CD8-positive, alpha-beta memory T cell (primary cell): ENCODE measurements around the gene APBA2. TPM values are rescaled to one million over a fixed set of nuclear protein-coding genes. Genes with fewer than 3 reads are reported as not detected.

Source experiments
- CTCF ChIA-PET: fragments of 350-600 bp; sonication (Branson Sonifier 250); formaldehyde crosslinking; loops from one replicate; lab custom pipeline; 2021; ENCODE audit warnings: antibody characterized with exemption; lab: Charles Lee
- POLR2A ChIA-PET: fragments of 350-600 bp; sonication (Branson Sonifier 250); formaldehyde crosslinking; loops from one replicate; lab custom pipeline; 2021; ENCODE audit warnings: antibody characterized with exemption; lab: Charles Lee
- DNase-seq, 5 donors: peaks; one replicate each; pipeline versions ENCODE4 v3.0.0 to v3.0.0-alpha.2; 2020 to 2022; ENCODE audit warnings: mixed read lengths in 1 of 5
- H3K27ac ChIP-seq: one replicate; pipeline ENCODE4 v1.7.0; 2013; ENCODE audit warnings: low read depth, mild to moderate bottlenecking, low read length, moderate library complexity
- H3K27me3 ChIP-seq: 2 replicates; pipeline ENCODE4 v1.7.0; 2013; ENCODE audit warnings: low read length, mild to moderate bottlenecking; ENCODE audit not compliant: insufficient read depth, poor library complexity, severe bottlenecking
- H3K36me3 ChIP-seq: 2 replicates; pipeline ENCODE4 v1.7.0; 2013; ENCODE audit warnings: mild to moderate bottlenecking, low read length, moderate library complexity; ENCODE audit not compliant: insufficient read depth
- H3K4me1 ChIP-seq: 2 replicates; pipeline ENCODE4 v1.7.0; 2013; ENCODE audit warnings: mild to moderate bottlenecking, low read length, moderate library complexity; ENCODE audit not compliant: insufficient read depth
- H3K4me3 ChIP-seq: 2 replicates; pipeline ENCODE4 v1.7.0; 2013; ENCODE audit warnings: mild to moderate bottlenecking, low read length
- H3K9me3 ChIP-seq: 2 replicates; pipeline ENCODE4 v1.7.0; 2013; ENCODE audit warnings: mild to moderate bottlenecking, low read length
- H3K27ac Mint-ChIP-seq, 8 donors: one replicate each; pipeline ENCODE4 v1.8.0; 2020 to 2021; ENCODE audit warnings: mixed read lengths in 8 of 8, mild to moderate bottlenecking in 6 of 8, inconsistent platforms in 3 of 8, moderate library complexity in 3 of 8
- H3K27me3 Mint-ChIP-seq, 2 donors: one replicate each; pipeline ENCODE4 v1.8.0; 2020 to 2021; ENCODE audit warnings: mixed read lengths in 2 of 2, mild to moderate bottlenecking in 1 of 2, moderate library complexity in 1 of 2
- H3K36me3 Mint-ChIP-seq, 3 donors: one replicate each; pipeline ENCODE4 v1.8.0; 2020 to 2021; ENCODE audit warnings: mixed read lengths in 3 of 3, inconsistent platforms in 1 of 3, mild to moderate bottlenecking in 1 of 3
- H3K4me1 Mint-ChIP-seq, 3 donors: one replicate each; pipeline ENCODE4 v1.8.0; 2020 to 2021; ENCODE audit warnings: mixed read lengths in 3 of 3, inconsistent platforms in 1 of 3, mild to moderate bottlenecking in 1 of 3
- H3K4me3 Mint-ChIP-seq, 7 donors: one replicate each; pipeline ENCODE4 v1.8.0; 2020 to 2021; ENCODE audit warnings: mixed read lengths in 7 of 7, mild to moderate bottlenecking in 6 of 7, moderate library complexity in 4 of 7, inconsistent platforms in 2 of 7
- H3K9me3 Mint-ChIP-seq, 5 donors: one replicate each; pipeline ENCODE4 v1.8.0; 2020 to 2022; ENCODE audit warnings: mixed read lengths in 5 of 5, mild to moderate bottlenecking in 3 of 5, moderate library complexity in 2 of 5, inconsistent platforms in 1 of 5
- polyA plus RNA-seq: library from polyadenylated mRNA; unstranded; fragments of 300-500 nt; fragmentation: Illumina TruSeq; gene quantifications from one replicate; pipeline ENCODE4 v1.2.3, GENCODE V29; 2021
- total RNA-seq, 2 experiments: library from RNA; stranded (reverse); gene quantifications; one replicate each; pipeline ENCODE4 v1.2.3, GENCODE V29; 2021

APBA2 gene
- total and polyA plus RNA-seq, 3 experiments from 2014 or later: 15.7 to 38.8 (median 18.0) TPM

DNA sequence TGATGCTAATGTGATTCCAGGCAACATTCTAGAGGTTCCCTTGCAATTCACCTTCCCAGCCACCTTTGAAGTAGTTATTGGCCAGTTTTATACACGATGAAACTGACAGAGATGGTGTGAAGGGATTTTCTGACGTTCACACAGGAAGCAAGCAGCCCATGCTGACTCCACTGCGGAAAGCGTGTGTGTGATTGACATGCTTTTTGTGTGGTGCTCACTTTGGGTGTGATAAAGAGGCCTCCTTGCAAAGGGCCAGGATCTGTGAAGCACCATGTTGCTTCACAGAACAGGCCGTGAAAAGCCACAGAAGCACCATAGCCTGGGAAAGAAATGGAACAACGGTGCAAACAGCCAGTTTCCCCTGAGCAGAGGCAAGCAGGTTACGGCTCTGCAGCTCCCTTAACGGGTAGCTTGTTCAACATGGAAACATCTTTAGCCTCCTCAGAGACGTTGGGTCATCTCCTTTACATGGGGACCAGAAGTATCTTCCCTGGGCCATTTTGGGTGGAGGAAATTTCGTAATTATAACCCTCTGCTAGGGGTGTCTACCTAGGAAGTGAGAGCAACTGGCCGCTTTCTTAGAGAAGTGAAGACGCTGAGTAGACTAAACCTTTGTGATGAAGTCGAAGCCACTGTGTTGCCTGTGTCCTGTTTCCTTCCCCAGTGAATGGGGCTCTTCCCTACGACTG lies 108.5 kb downstream of the APBA2 start:
- peak overlapping the region; percentile 59 to 91 (median 80) for H3K27ac Mint-ChIP-seq
- Histone ChIP-seq H3K27ac (no peak overlapping the region), H3K9me3 (no peaks in the 10 kb centered on the region), H3K4me1 (peaks cover 19% of the 10 kb centered on the region), H3K4me3 (no peak overlapping the region), H3K27me3 (no peaks in the 10 kb centered on the region), H3K36me3 (peaks cover 13% of the 10 kb centered on the region)
- DNase-seq: peak in 1 of 5 donors; percentile 19
- ChIA-PET POLR2A (interaction anchor here (1.2 kb wide), 1 partner anchor 118 kb away, joined by 3 read pairs; no protein-coding TSS in a partner anchor), CTCF (no interaction called here)
- H3K9me3 Mint-ChIP-seq: no peaks in the 10 kb centered on the region
- H3K4me3 Mint-ChIP-seq: peak overlapping the region in 6 of 7 donors; percentile 22 to 82 (median 58)
- no peaks in the 10 kb centered on the region for H3K27me3 Mint-ChIP-seq
- H3K4me1 Mint-ChIP-seq: peaks cover 30 to 65% (median 37%) of the 10 kb centered on the region in 3 donors
- peaks cover 0 to 36% (median 5%) of the 10 kb centered on the region in 3 donors for H3K36me3 Mint-ChIP-seq

GRCh38 chr15:28994831-28995596 lies 109.2 kb downstream of the APBA2 start:
- DNase-seq: no peak
- Histone ChIP-seq H3K4me1 (peaks cover 19% of the 10 kb centered on the region), H3K4me3 (no peak overlapping the region), H3K27ac (no peak overlapping the region), H3K9me3 (no peaks in the 10 kb centered on the region), H3K36me3 (peaks cover 13% of the 10 kb centered on the region), H3K27me3 (no peaks in the 10 kb centered on the region)
- ChIA-PET POLR2A (interaction anchor here (1.2 kb wide), 1 partner anchor 117 kb away, joined by 3 read pairs; no protein-coding TSS in a partner anchor), CTCF (no interaction called here)
- no peaks in the 10 kb centered on the region for H3K9me3 Mint-ChIP-seq
- peaks cover 0 to 39% (median 5%) of the 10 kb centered on the region in 3 donors for H3K36me3 Mint-ChIP-seq
- H3K4me3 Mint-ChIP-seq: peak overlapping the region in 5 of 7 donors; percentile 7 to 82 (median 67)
- H3K27ac Mint-ChIP-seq: peak overlapping the region; percentile 52 to 91 (median 84)
- H3K27me3 Mint-ChIP-seq: no peaks in the 10 kb centered on the region
- H3K4me1 Mint-ChIP-seq: peaks cover 30 to 61% (median 37%) of the 10 kb centered on the region in 3 donors

- POLR2A ChIA-PET: interaction anchor here (1.2 kb wide), 1 partner anchor 117 kb away, joined by 3 read pairs; no protein-coding TSS in a partner anchor
- Histone ChIP-seq H3K9me3 (no peaks in the 10 kb centered on the region), H3K36me3 (peaks cover 13% of the 10 kb centered on the region), H3K27me3 (no peaks in the 10 kb centered on the region), H3K4me1 (peaks cover 19% of the 10 kb centered on the region), H3K4me3 (no peak overlapping the region), H3K27ac (no peak overlapping the region)
- Mint-ChIP-seq H3K9me3 (no peaks in the 10 kb centered on the region), H3K36me3 (peaks cover 0 to 45% (median 5%) of the 10 kb centered on the region in 3 donors), H3K27me3 (no peaks in the 10 kb centered on the region), H3K4me1 (peaks cover 30 to 58% (median 37%) of the 10 kb centered on the region in 3 donors), H3K4me3 (peak overlapping the region in 1 of 7 donors; percentile 12), H3K27ac (peak overlapping the region in 3 of 8 donors; percentile 29 to 89 (median 47))
- no peak for DNase-seq
- CTCF ChIA-PET: no interaction called here
Measured at GRCh38 chr15:28995705-28996104, 109.9 kb downstream of the APBA2 start.

GRCh38 chr15:28996289-28996688 lies 110.5 kb downstream of the APBA2 start:
- ChIA-PET CTCF (no interaction called here), POLR2A (no interaction called here)
- Mint-ChIP-seq H3K36me3 (peaks cover 0 to 47% (median 5%) of the 10 kb centered on the region in 3 donors), H3K4me1 (peaks cover 30 to 57% (median 38%) of the 10 kb centered on the region in 3 donors), H3K27ac (peak overlapping the region in 5 of 8 donors; percentile 23 to 75 (median 67)), H3K9me3 (no peaks in the 10 kb centered on the region), H3K27me3 (no peaks in the 10 kb centered on the region), H3K4me3 (peak overlapping the region in 1 of 7 donors; percentile 36)
- no peak for DNase-seq
- H3K4me1 ChIP-seq: peaks cover 19% of the 10 kb centered on the region
- peaks cover 13% of the 10 kb centered on the region for H3K36me3 ChIP-seq
- H3K27me3 ChIP-seq: no peaks in the 10 kb centered on the region
- H3K27ac ChIP-seq: no peak overlapping the region
- no peak overlapping the region for H3K4me3 ChIP-seq
- no peaks in the 10 kb centered on the region for H3K9me3 ChIP-seq

DNA sequence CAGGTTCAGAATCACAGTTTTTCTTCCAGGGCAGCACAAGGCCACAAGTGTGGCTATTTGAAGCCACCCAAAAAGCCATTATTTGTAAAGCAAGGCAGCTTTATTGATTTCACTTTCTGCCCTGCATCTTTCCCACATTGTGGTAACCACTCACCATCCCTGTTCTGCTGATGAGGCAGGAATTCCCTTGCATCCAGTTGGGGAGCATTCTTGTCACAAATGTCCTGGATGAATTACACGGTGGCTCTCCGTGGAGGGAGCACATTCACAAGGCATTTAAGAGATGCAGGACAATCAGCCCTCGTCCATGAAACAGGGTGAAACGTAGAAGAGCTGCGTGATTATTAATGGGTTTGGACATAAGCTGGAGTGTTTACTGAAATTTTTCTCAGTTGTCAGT lies 111.2 kb downstream of the APBA2 start:
- Histone ChIP-seq H3K4me1 (peaks cover 19% of the 10 kb centered on the region), H3K9me3 (no peaks in the 10 kb centered on the region), H3K27ac (no peak overlapping the region), H3K4me3 (no peak overlapping the region), H3K27me3 (no peaks in the 10 kb centered on the region), H3K36me3 (peaks cover 13% of the 10 kb centered on the region)
- POLR2A ChIA-PET: no interaction called here
- no peak overlapping the region for H3K4me3 Mint-ChIP-seq
- CTCF ChIA-PET: no interaction called here
- peak overlapping the region in 2 of 8 donors; percentile 33 to 67 for H3K27ac Mint-ChIP-seq
- H3K27me3 Mint-ChIP-seq: no peaks in the 10 kb centered on the region
- peaks cover 32 to 60% (median 42%) of the 10 kb centered on the region in 3 donors for H3K4me1 Mint-ChIP-seq
- no peak for DNase-seq
- peaks cover 0 to 52% (median 5%) of the 10 kb centered on the region in 3 donors for H3K36me3 Mint-ChIP-seq
- H3K9me3 Mint-ChIP-seq: no peaks in the 10 kb centered on the region

- H3K27ac Mint-ChIP-seq: peak overlapping the region in 2 of 8 donors; percentile 42 to 63
- peaks cover 0 to 57% (median 5%) of the 10 kb centered on the region in 3 donors for H3K36me3 Mint-ChIP-seq
- H3K27me3 Mint-ChIP-seq: no peaks in the 10 kb centered on the region
- ChIA-PET CTCF (no interaction called here), POLR2A (no interaction called here)
- H3K27ac ChIP-seq: no peak overlapping the region
- no peaks in the 10 kb centered on the region for H3K9me3 Mint-ChIP-seq
- no peak overlapping the region for H3K4me3 ChIP-seq
- H3K4me3 Mint-ChIP-seq: no peak overlapping the region
- peaks cover 13% of the 10 kb centered on the region for H3K36me3 ChIP-seq
- H3K9me3 ChIP-seq: no peaks in the 10 kb centered on the region
- H3K27me3 ChIP-seq: no peaks in the 10 kb centered on the region
- peaks cover 19% of the 10 kb centered on the region for H3K4me1 ChIP-seq
- peaks cover 36 to 61% (median 44%) of the 10 kb centered on the region in 3 donors for H3K4me1 Mint-ChIP-seq
- no peak for DNase-seq
Measured at GRCh38 chr15:28997791-28998190, 112.0 kb downstream of the APBA2 start.

GRCh38 chr15:28998511-28998910 lies 112.7 kb downstream of the APBA2 start:
- Mint-ChIP-seq H3K4me1 (peaks cover 37 to 61% (median 44%) of the 10 kb centered on the region in 3 donors), H3K9me3 (no peaks in the 10 kb centered on the region), H3K27ac (no peak overlapping the region), H3K36me3 (peaks cover 0 to 57% (median 5%) of the 10 kb centered on the region in 3 donors), H3K27me3 (no peaks in the 10 kb centered on the region), H3K4me3 (no peak overlapping the region)
- Histone ChIP-seq H3K9me3 (no peaks in the 10 kb centered on the region), H3K4me3 (no peak overlapping the region), H3K27ac (no peak overlapping the region), H3K27me3 (no peaks in the 10 kb centered on the region), H3K4me1 (peaks cover 22% of the 10 kb centered on the region), H3K36me3 (peaks cover 13% of the 10 kb centered on the region)
- CTCF ChIA-PET: no interaction called here
- POLR2A ChIA-PET: no interaction called here
- no peak for DNase-seq
